K562 (cell line): Measurements from ENCODE around the gene BCAM. TPM values are rescaled to one million over a fixed set of nuclear protein-coding genes. Genes with fewer than 3 reads are reported as not detected.

Experiments
- ATAC-seq: fragments of 200-7000 bp; cut with Tn5 transposase; 3 replicates; pipeline ENCODE4 v1.9.1; 2020; ENCODE audit warnings: moderate library complexity
- BruUV-seq: library from RNA; stranded (reverse); fragments of 400-500 nt; replicated peaks from 2 replicates; lab custom pipeline; 2021; lab: Mats Ljungman, UMichigan
- CTCF ChIA-PET: fragments of 300-600 bp; formaldehyde crosslinking; extraction: SDS; loops from one replicate; lab custom pipeline; 2021; ENCODE audit warnings: low intra/inter-chr PET ratio; lab: Yijun Ruan, JAX
- POLR2A ChIA-PET: fragments of 300-600, 350-650 bp; sonication (Branson Sonifier 250); formaldehyde crosslinking; extraction: SDS; loops from one replicate; lab custom pipeline; 2021; ENCODE audit warnings: antibody characterized with exemption, inconsistent platforms; lab: Yijun Ruan, JAX
- DNase-seq, 4 experiments: peaks; one replicate each; pipeline versions ENCODE4 v3.0.0 to v3.0.0-alpha.2; 2011 to 2018; ENCODE audit warnings: low spot score in 3 of 4, mixed read lengths in 3 of 4; ENCODE audit errors: extremely low read depth in 1 of 4
- FAIRE-seq: peaks from 2 replicates; lab custom pipeline; 2011; peaks lifted over from hg19 to GRCh38; lab: Jason Lieb, UNC
- H2AFZ ChIP-seq: 2 replicates; pipeline ENCODE4 v1.6.0; 2011; ENCODE audit warnings: low read depth, low read length, control low read depth, inconsistent platforms
- H3K27ac ChIP-seq: fragments of 200-600 bp; 3 replicates; pipeline ENCODE4 v1.8.0; 2011; ENCODE audit warnings: low read depth, mild to moderate bottlenecking, control low read depth, inconsistent platforms, low read length, moderate library complexity, mixed read lengths; ENCODE audit errors: extremely low read depth
- H3K27me3 ChIP-seq, 2 experiments: fragments of 300-600 bp in 1 of 2; 2 replicates in 1 of 2; 3 replicates in 1 of 2; pipeline versions ENCODE4 v1.6.0 to v1.8.0; 2011; ENCODE audit warnings: inconsistent platforms in 2 of 2, low read length in 2 of 2, mild to moderate bottlenecking in 1 of 2, mixed read lengths in 1 of 2, moderate library complexity in 1 of 2; ENCODE audit not compliant: control insufficient read depth in 2 of 2, insufficient read depth in 2 of 2
- H3K36me3 ChIP-seq: fragments of 300-600 bp; 3 replicates; pipeline ENCODE4 v1.8.0; 2011; ENCODE audit warnings: mild to moderate bottlenecking, low read length, inconsistent platforms; ENCODE audit not compliant: control insufficient read depth, insufficient read depth
- H3K4me1 ChIP-seq, 2 experiments: fragments of 200-600 bp in 1 of 2; replicated peaks in 1 of 2; 2 replicates in 1 of 2; 3 replicates in 1 of 2; pipeline versions ENCODE4 v1.5.1 to v1.8.0; 2011; ENCODE audit warnings: inconsistent platforms in 2 of 2, low read length in 2 of 2, mild to moderate bottlenecking in 1 of 2, mixed read lengths in 1 of 2, moderate library complexity in 1 of 2; ENCODE audit not compliant: control insufficient read depth in 2 of 2, insufficient read depth in 2 of 2
- H3K4me2 ChIP-seq: 2 replicates; pipeline ENCODE4 v1.6.1; 2011; ENCODE audit warnings: low read length, control low read depth, inconsistent platforms, mixed read lengths; ENCODE audit not compliant: insufficient read depth
- H3K4me3 ChIP-seq: fragments of 200-600 bp; sonication (generic), shearing (Covaris generic); 2 replicates; pipeline ENCODE4 v1.5.1; 2016; ENCODE audit warnings: control low read depth, inconsistent platforms
- H3K79me2 ChIP-seq: fragments of 200-600 bp; 3 replicates; pipeline ENCODE4 v1.8.0; 2011; ENCODE audit warnings: low read length, inconsistent platforms; ENCODE audit not compliant: control insufficient read depth, insufficient read depth
- H3K9ac ChIP-seq, 2 experiments: 2 replicates each; pipeline versions ENCODE4 v1.6.0 to v1.6.1; 2011; ENCODE audit warnings: low read depth in 2 of 2, low read length in 2 of 2, control low read depth in 1 of 2, inconsistent platforms in 1 of 2, mild to moderate bottlenecking in 1 of 2, mixed read lengths in 1 of 2; ENCODE audit not compliant: insufficient read depth in 1 of 2
- H3K9me1 ChIP-seq: one replicate; pipeline ENCODE4 v1.6.0; 2011; ENCODE audit warnings: inconsistent platforms, mild to moderate bottlenecking, low read length, moderate library complexity; ENCODE audit not compliant: control insufficient read depth, insufficient read depth
- H3K9me3 ChIP-seq: replicated peaks from 2 replicates; pipeline ENCODE4 v1.5.1; 2011; ENCODE audit warnings: low read depth, low read length, inconsistent platforms; ENCODE audit not compliant: control insufficient read depth, insufficient read depth
- H4K20me1 ChIP-seq: replicated peaks from 2 replicates; pipeline ENCODE4 v1.6.1; 2011; ENCODE audit warnings: low read length, inconsistent platforms, mixed read lengths; ENCODE audit not compliant: control insufficient read depth, insufficient read depth
- CC2D1A ChIP-seq: fragments of 450-650 bp; IDR thresholded peaks from 2 replicates; pipeline ENCODE4 v1.6.1; 2017; ENCODE audit warnings: mild to moderate bottlenecking
- DMBX1 ChIP-seq: fragments of 250-450 bp; sonication (Bioruptor Pico); IDR thresholded peaks from 2 replicates; pipeline ENCODE4 v1.8.0; 2022; ENCODE audit warnings: inconsistent platforms, mild to moderate bottlenecking, moderate library complexity, borderline replicate concordance
- NR4A1 ChIP-seq, 2 experiments: fragments of 250-450 bp in 1 of 2; fragments of 450-650 bp in 1 of 2; sonication (Bioruptor Pico) in 1 of 2; IDR thresholded peaks; 2 replicates each; pipeline versions ENCODE4 v1.4.0 to v1.6.1; 2016 to 2020; ENCODE audit warnings: mild to moderate bottlenecking in 2 of 2, missing compliant biosample characterization in 1 of 2, missing genetic modification characterization in 1 of 2, moderate library complexity in 1 of 2
- SAP30 ChIP-seq: fragments of 200-600 bp; sonication (generic); IDR thresholded peaks from 2 replicates; pipeline ENCODE4 v1.6.1; 2012; ENCODE audit warnings: borderline replicate concordance, low read depth, mild to moderate bottlenecking, moderate library complexity, low read length, control low read depth, inconsistent platforms; ENCODE audit not compliant: insufficient read depth, poor library complexity, severe bottlenecking
- SIRT6 ChIP-seq: IDR thresholded peaks from one replicate; pipeline ENCODE4 v1.6.1; 2012; ENCODE audit warnings: low read depth, mild to moderate bottlenecking, control low read depth, inconsistent platforms, low read length, moderate library complexity
- SMC3 ChIP-seq: conservative IDR thresholded peaks from 2 replicates; pipeline ENCODE4 v1.6.1; 2011; ENCODE audit warnings: low read depth, low read length, improper control_type of control experiment; ENCODE audit not compliant: insufficient read depth
- ZBED1 ChIP-seq: IDR thresholded peaks from 2 replicates; pipeline ENCODE4 v1.6.1; 2014
- WGBS: fragments of 100-300 bp; shearing (Covaris generic); methylation state at CpG from one replicate; pipeline ENCODE4 v1.1.6; 2016; ENCODE audit warnings: low coverage, mixed read lengths; ENCODE audit not compliant: insufficient coverage; ENCODE audit errors: missing lambda C conversion rate; 5-methylcytosine and 5-hydroxymethylcytosine counted together
- in situ Hi-C: fragments of 300-500 bp; cut with MboI; formaldehyde crosslinking; loops from 4 replicates; pipeline ENCODE4 v1.15.0; 2018; ENCODE audit warnings: inconsistent platforms, mixed read lengths
- intact Hi-C: fragments of 100-400 bp; cut with micrococcal nuclease; formaldehyde crosslinking; loops from 2 replicates; pipeline ENCODE4 v1.14.2; 2022
- polyA plus RNA-seq, 8 experiments: library from polyadenylated mRNA; depleted of rRNA in 4 of 8; stranded (reverse) in 5 of 8; unstranded in 3 of 8; fragments of >200 nt; fragmentation: Nextera tagmentation in 2 of 8; fragmentation: Illumina TruSeq in 1 of 8; extraction: Ambion mirVana in 2 of 8; extraction: Trizol in 1 of 8; gene quantifications; 2 replicates each; pipeline versions ENCODE4 v1.2.1 to v1.2.3, GENCODE V29; 2011 to 2014; ENCODE audit warnings: inconsistent platforms in 1 of 8, missing spikeins in 1 of 8
- total RNA-seq, 7 experiments: library from RNA; depleted of rRNA in 6 of 7; stranded (reverse); fragments of >200 nt in 6 of 7; fragmentation: Illumina TruSeq in 2 of 7; extraction: Trizol in 2 of 7; gene quantifications; 2 replicates each; pipeline versions ENCODE4 v1.2.1 to v1.2.3, GENCODE V29; 2011 to 2021; ENCODE audit warnings: low replicate concordance in 1 of 7
- TF ChIP-seq, protein P1 (sequence below): IDR thresholded peaks from 2 replicates; pipeline ENCODE4 v1.6.1; 2011; ENCODE audit warnings: borderline replicate concordance, low read depth, mild to moderate bottlenecking, moderate library complexity, low read length; ENCODE audit not compliant: insufficient read depth, poor library complexity, severe bottlenecking
- TF ChIP-seq, protein P2 (sequence below): sonication (generic); formaldehyde crosslinking; IDR thresholded peaks from 2 replicates; pipeline ENCODE4 v1.8.0; 2022; ENCODE audit warnings: missing genetic modification reagents, mild to moderate bottlenecking, moderate library complexity, borderline replicate concordance

Gene BCAM
- total and polyA plus RNA-seq, 9 of the 15 experiments (the other 6 are each of a cell fraction or from before 2014, with no cell fraction given) = 0.07 to 1.3 (median 0.33) TPM; not detected in 2

DNA sequence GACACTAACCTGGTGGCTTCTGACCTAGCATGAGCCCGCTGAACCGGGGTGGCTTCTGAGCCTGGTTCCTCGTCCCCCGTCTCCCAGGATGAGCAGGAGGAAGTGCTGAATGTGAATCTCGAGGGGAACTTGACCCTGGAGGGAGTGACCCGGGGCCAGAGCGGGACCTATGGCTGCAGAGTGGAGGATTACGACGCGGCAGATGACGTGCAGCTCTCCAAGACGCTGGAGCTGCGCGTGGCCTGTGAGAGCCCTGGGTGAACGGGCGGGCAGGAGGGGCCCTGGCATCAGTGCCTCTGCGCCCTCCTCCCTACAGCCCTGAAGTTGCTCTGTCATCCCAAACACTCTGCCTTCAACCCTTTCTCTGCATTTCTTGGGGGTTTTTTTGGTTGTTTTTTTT lies 5.6 kb downstream of the BCAM start (continued):
- TF ChIP-seq SIRT6 (no peak), NR4A1 (CRISPR knock-in tag; IDR thresholded peaks at IDR 0.05) (no peak), NR4A1 (tag; IDR thresholded peaks at IDR 0.05) (no peak), SAP30 (no peak), ZBED1 (no peak), SMC3 (no peak), DMBX1 (no peak)
- TF ChIP-seq, protein P1, sequence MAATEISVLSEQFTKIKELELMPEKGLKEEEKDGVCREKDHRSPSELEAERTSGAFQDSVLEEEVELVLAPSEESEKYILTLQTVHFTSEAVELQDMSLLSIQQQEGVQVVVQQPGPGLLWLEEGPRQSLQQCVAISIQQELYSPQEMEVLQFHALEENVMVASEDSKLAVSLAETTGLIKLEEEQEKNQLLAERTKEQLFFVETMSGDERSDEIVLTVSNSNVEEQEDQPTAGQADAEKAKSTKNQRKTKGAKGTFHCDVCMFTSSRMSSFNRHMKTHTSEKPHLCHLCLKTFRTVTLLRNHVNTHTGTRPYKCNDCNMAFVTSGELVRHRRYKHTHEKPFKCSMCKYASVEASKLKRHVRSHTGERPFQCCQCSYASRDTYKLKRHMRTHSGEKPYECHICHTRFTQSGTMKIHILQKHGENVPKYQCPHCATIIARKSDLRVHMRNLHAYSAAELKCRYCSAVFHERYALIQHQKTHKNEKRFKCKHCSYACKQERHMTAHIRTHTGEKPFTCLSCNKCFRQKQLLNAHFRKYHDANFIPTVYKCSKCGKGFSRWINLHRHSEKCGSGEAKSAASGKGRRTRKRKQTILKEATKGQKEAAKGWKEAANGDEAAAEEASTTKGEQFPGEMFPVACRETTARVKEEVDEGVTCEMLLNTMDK = no peak

DNA sequence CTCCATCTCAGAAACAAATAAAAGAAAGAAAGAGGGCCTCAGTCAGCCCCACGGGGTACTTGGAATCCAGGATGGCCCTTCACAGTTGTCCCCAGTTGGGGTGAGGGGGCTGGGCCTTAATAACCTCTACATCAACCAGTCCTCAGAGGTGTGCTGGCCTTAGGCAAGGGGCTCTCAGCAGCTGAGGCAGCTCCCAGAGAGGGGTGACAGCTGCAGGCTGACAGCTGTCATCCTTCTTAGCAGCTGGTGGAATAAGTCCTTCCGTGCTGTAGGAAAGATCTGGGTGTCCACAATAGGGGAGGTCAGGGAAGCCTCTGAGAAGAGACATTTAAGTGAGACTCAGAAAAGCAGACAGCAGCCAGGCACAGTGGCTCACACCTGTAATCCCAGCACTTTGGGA lies 7.4 kb downstream of the BCAM start:
- no peak overlapping the region for H3K27ac ChIP-seq
- no peaks in the 10 kb centered on the region for H4K20me1 ChIP-seq
- in situ Hi-C loops (no loop called here), intact Hi-C loops (no loop called here)
- H3K27me3 ChIP-seq = peaks cover 18 to 23% of the 10 kb centered on the region in 2 experiments; a peak in 3 of 5 replicates
- 29% methylated on average over 1 of the region's 2 CpGs for WGBS
- H3K4me1 ChIP-seq = peaks cover 0 to 39% of the 10 kb centered on the region in 2 experiments; a peak in 2 of 5 replicates
- no peak for DNase-seq
- ATAC-seq = no peak
- POLR2A ChIA-PET = interaction anchor here (1.7 kb wide), 1 partner anchor 13 kb away, joined by 3 read pairs; no protein-coding TSS in a partner anchor
- H3K4me2 ChIP-seq = no peak overlapping the region
- no peak overlapping the region for H3K4me3 ChIP-seq
- no peaks in the 10 kb centered on the region for H3K9me1 ChIP-seq
- TF ChIP-seq CC2D1A = no peak
- TF ChIP-seq, protein P2, sequence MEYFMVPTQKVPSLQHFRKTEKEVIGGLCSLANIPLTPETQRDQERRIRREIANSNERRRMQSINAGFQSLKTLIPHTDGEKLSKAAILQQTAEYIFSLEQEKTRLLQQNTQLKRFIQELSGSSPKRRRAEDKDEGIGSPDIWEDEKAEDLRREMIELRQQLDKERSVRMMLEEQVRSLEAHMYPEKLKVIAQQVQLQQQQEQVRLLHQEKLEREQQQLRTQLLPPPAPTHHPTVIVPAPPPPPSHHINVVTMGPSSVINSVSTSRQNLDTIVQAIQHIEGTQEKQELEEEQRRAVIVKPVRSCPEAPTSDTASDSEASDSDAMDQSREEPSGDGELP (CRISPR knock-in tag) = 0 out of 2 replicates have a peak, but pooled peaks have one; percentile 12
- CTCF ChIA-PET = no interaction called here
- no peak for FAIRE-seq
- no peaks in the 10 kb centered on the region for H3K36me3 ChIP-seq
- BruUV-seq = no TSS peak
- no peak overlapping the region for H2AFZ ChIP-seq
- no peak overlapping the region for H3K9ac ChIP-seq
- H3K9me3 ChIP-seq = no peaks in the 10 kb centered on the region
- H3K79me2 ChIP-seq = no peaks in the 10 kb centered on the region
